ENCODE results near the gene ADCY10. TPM values are rescaled to one million over a fixed set of nuclear protein-coding genes. Genes with fewer than 3 reads are reported as not detected.

ADCY10 gene
- total RNA-seq, 2 experiments from 2014 or later = 0.15 TPM; not detected in 1

DNA sequence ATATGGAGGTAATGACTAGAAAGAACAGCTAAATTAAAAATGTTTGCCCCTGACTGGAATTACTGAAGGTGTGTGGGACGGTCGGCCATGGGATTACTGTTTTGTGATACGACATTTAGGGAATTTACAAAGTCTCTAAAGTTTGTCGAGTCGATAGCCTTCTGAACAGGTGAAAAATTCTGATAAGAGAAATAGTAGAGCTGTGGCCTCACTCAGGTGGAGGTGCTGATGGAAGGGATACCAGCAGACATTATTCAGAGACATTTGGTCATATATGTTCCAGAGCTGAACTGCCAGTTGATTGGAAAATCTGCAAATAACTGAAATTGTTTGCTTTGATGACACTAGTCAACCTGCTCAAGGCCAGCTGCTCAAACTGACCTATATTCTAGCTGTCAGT is 71.1 kb downstream of the ADCY10 start:
- H3K79me2 ChIP-seq (ENCODE audit: insufficient read depth, low read depth, low read length) = no peaks in the 10 kb centered on the region
- H3K4me3 ChIP-seq (ENCODE audit: low read depth, low read length, poor library complexity, severe bottlenecking) = no peak overlapping the region
- no peak overlapping the region for H2AFZ ChIP-seq (ENCODE audit: low read length)
- H3K9me2 ChIP-seq (ENCODE audit: insufficient read depth, low read length) = no peaks in the 10 kb centered on the region
- CTCF ChIA-PET (ENCODE audit: unreplicated experiment) = no interaction called here
- no peak for DNase-seq (ENCODE audit: low spot score)
- H3K36me3 ChIP-seq (ENCODE audit: insufficient read depth, low read length) = no peaks in the 10 kb centered on the region
- intact Hi-C loops (cut with micrococcal nuclease; ENCODE audit: unreplicated experiment) = no loop called here
- BruUV-seq (replicated peaks) = no TSS peak
- H3K4me1 ChIP-seq (ENCODE audit: insufficient read depth, low read length, poor library complexity, severe bottlenecking) = no peaks in the 10 kb centered on the region
- TF ChIP-seq, protein P1, sequence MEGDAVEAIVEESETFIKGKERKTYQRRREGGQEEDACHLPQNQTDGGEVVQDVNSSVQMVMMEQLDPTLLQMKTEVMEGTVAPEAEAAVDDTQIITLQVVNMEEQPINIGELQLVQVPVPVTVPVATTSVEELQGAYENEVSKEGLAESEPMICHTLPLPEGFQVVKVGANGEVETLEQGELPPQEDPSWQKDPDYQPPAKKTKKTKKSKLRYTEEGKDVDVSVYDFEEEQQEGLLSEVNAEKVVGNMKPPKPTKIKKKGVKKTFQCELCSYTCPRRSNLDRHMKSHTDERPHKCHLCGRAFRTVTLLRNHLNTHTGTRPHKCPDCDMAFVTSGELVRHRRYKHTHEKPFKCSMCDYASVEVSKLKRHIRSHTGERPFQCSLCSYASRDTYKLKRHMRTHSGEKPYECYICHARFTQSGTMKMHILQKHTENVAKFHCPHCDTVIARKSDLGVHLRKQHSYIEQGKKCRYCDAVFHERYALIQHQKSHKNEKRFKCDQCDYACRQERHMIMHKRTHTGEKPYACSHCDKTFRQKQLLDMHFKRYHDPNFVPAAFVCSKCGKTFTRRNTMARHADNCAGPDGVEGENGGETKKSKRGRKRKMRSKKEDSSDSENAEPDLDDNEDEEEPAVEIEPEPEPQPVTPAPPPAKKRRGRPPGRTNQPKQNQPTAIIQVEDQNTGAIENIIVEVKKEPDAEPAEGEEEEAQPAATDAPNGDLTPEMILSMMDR (conservative IDR thresholded peaks at IDR 0.05; ENCODE audit: low read length) = no peak
- TF ChIP-seq EZH2phosphoT487 (IDR thresholded peaks at IDR 0.05; ENCODE audit: borderline replicate concordance, low read depth, low read length) = no peak
- no peak overlapping the region for H3K27ac ChIP-seq (ENCODE audit: low read depth, low read length, poor library complexity, severe bottlenecking)
- POLR2A ChIA-PET = interaction anchor here (1.1 kb wide), 1 partner anchor 13 kb away, joined by 3 read pairs; no protein-coding TSS in a partner anchor
- H4K20me1 ChIP-seq (ENCODE audit: insufficient read depth, low read length) = no peaks in the 10 kb centered on the region
- H3K9me3 ChIP-seq (ENCODE audit: low read length) = no peaks in the 10 kb centered on the region
- H3K4me2 ChIP-seq (ENCODE audit: low read length) = no peak overlapping the region

DNA sequence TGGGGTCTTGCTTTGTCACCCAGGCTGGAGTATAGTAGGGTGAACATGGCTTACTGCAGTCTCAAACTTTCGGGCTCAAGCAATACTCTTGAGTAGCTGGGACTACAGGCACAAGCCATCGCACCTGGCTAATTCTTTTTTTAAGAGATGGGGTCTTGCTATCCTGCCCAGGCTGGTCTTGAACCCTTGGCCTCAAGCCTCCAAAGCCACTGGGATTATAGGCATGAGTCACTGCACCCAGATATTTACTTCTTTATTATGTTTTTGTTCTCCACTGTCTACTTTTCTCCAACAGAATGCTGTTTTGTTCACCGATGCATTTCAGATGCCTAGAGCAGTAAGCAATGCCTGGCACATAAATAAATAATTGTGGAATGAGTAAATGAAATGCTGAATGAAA is 72.4 kb downstream of the ADCY10 start:
- ChIA-PET CTCF (ENCODE audit: unreplicated experiment) (interaction anchor here (0.7 kb wide), 1 partner anchor 1840 kb away, joined by 3 read pairs; no protein-coding TSS in a partner anchor), POLR2A (interaction anchor here (1.1 kb wide), 1 partner anchor 12 kb away, joined by 3 read pairs; no protein-coding TSS in a partner anchor)
- Histone ChIP-seq H3K27ac (ENCODE audit: low read depth, low read length, poor library complexity, severe bottlenecking) (no peak overlapping the region), H3K9me3 (ENCODE audit: low read length) (no peaks in the 10 kb centered on the region), H3K9me2 (ENCODE audit: insufficient read depth, low read length) (no peaks in the 10 kb centered on the region), H3K4me3 (ENCODE audit: low read depth, low read length, poor library complexity, severe bottlenecking) (no peak overlapping the region), H3K79me2 (ENCODE audit: insufficient read depth, low read depth, low read length) (no peaks in the 10 kb centered on the region), H4K20me1 (ENCODE audit: insufficient read depth, low read length) (no peaks in the 10 kb centered on the region), H3K36me3 (ENCODE audit: insufficient read depth, low read length) (no peaks in the 10 kb centered on the region), H2AFZ (ENCODE audit: low read length) (no peak overlapping the region), H3K4me1 (ENCODE audit: insufficient read depth, low read length, poor library complexity, severe bottlenecking) (no peaks in the 10 kb centered on the region), H3K4me2 (ENCODE audit: low read length) (no peak overlapping the region)
- BruUV-seq (replicated peaks) = no TSS peak
- TF ChIP-seq EZH2phosphoT487 (IDR thresholded peaks at IDR 0.05; ENCODE audit: borderline replicate concordance, low read depth, low read length) = no peak
- TF ChIP-seq, protein P1 (conservative IDR thresholded peaks at IDR 0.05; ENCODE audit: low read length) = no peak
- intact Hi-C loops (cut with micrococcal nuclease; ENCODE audit: unreplicated experiment) = no loop called here
- no peak for DNase-seq (ENCODE audit: low spot score)

DNA sequence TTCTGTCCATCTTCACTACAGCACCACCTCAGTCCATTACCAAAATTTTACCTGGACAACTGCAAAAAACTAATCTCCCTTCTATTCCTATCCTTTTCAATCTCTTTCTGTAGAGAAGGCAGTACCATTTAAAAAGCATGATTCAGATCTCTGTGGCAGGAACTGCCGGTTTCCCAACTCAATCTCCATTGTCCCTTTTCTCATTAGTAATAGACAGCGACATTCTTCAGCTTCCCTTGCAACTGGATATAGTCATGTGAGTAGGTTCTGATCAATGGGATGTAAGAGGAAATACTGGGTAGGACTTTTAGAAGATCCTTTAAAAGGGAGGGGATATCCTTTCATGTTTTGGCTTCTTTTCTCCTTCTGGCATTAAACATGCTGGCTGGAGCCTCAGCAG is 74.9 kb downstream of the ADCY10 start:
- Histone ChIP-seq H4K20me1 (ENCODE audit: insufficient read depth, low read length) (no peaks in the 10 kb centered on the region), H3K4me2 (ENCODE audit: low read length) (no peak overlapping the region), H3K79me2 (ENCODE audit: insufficient read depth, low read depth, low read length) (no peaks in the 10 kb centered on the region), H3K4me1 (ENCODE audit: insufficient read depth, low read length, poor library complexity, severe bottlenecking) (no peaks in the 10 kb centered on the region), H3K4me3 (ENCODE audit: low read depth, low read length, poor library complexity, severe bottlenecking) (no peak overlapping the region), H2AFZ (ENCODE audit: low read length) (no peak overlapping the region), H3K9me2 (ENCODE audit: insufficient read depth, low read length) (no peaks in the 10 kb centered on the region), H3K9me3 (ENCODE audit: low read length) (no peaks in the 10 kb centered on the region), H3K36me3 (ENCODE audit: insufficient read depth, low read length) (no peaks in the 10 kb centered on the region), H3K27ac (ENCODE audit: low read depth, low read length, poor library complexity, severe bottlenecking) (no peak overlapping the region)
- ChIA-PET CTCF (ENCODE audit: unreplicated experiment) (no interaction called here), POLR2A (no interaction called here)
- TF ChIP-seq, protein P1 (conservative IDR thresholded peaks at IDR 0.05; ENCODE audit: low read length) = no peak
- TF ChIP-seq EZH2phosphoT487 (IDR thresholded peaks at IDR 0.05; ENCODE audit: borderline replicate concordance, low read depth, low read length) = no peak
- intact Hi-C loops (cut with micrococcal nuclease; ENCODE audit: unreplicated experiment) = no loop called here
- no TSS peak for BruUV-seq (replicated peaks)
- no peak for DNase-seq (ENCODE audit: low spot score)
